ENCODE data around the gene TES. TPM values are rescaled to one million over a fixed set of nuclear protein-coding genes. Genes with fewer than 3 reads are reported as not detected.
A peak's percentile ranks its signal among the peaks of the same experiment; 100 is the strongest.

The TES gene
- total and polyA plus RNA-seq, 4 donors, result 51.9 to 105 (median 78.0) TPM

DNA sequence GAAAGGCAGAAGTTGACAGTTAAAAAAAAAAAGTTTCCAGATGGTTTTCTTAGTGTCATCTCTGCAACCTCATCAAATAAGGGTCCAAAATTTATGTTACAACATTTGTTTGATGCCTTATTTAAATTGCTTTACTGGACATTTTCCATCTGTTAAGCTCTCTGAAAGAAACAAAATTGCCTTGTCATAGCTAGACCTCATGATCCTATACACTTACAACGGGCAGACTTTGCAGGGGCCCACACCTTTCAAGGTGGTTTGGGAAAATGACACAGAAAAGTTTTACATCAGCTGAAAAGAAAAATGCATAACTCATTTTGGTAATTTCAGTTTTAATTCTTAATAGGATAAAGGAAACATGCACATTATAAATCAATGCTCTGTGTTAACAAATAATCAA lies 1.4 kb upstream of the TES start:
- H3K9ac ChIP-seq (ENCODE audit: insufficient read depth in 1 of 2, low read length in 2 of 2), result no peak overlapping the region
- DNase-seq, result no peak
- 20 to 60% methylated on average over 1 of the region's 1 CpG for WGBS, 2 donors
- no peaks in the 10 kb centered on the region for H3K36me3 ChIP-seq (ENCODE audit: control insufficient read depth in 4 of 4, insufficient read depth in 4 of 4, low read length in 4 of 4)
- ATAC-seq (ENCODE audit: insufficient read depth, low FRiP score), result no peak
- TF ChIP-seq, protein P1, sequence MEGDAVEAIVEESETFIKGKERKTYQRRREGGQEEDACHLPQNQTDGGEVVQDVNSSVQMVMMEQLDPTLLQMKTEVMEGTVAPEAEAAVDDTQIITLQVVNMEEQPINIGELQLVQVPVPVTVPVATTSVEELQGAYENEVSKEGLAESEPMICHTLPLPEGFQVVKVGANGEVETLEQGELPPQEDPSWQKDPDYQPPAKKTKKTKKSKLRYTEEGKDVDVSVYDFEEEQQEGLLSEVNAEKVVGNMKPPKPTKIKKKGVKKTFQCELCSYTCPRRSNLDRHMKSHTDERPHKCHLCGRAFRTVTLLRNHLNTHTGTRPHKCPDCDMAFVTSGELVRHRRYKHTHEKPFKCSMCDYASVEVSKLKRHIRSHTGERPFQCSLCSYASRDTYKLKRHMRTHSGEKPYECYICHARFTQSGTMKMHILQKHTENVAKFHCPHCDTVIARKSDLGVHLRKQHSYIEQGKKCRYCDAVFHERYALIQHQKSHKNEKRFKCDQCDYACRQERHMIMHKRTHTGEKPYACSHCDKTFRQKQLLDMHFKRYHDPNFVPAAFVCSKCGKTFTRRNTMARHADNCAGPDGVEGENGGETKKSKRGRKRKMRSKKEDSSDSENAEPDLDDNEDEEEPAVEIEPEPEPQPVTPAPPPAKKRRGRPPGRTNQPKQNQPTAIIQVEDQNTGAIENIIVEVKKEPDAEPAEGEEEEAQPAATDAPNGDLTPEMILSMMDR (IDR thresholded peaks at IDR 0.05; ENCODE audit: control extremely low read depth, extremely low read depth), result no peak
- H3K9me3 ChIP-seq (ENCODE audit: control insufficient read depth in 4 of 4, insufficient read depth in 3 of 4, low read length in 3 of 4), result no peaks in the 10 kb centered on the region
- H3K4me3 ChIP-seq, result no peak overlapping the region
- H3K4me1 ChIP-seq (ENCODE audit: control insufficient read depth in 5 of 5, insufficient read depth in 5 of 5, low read length in 5 of 5), result peaks cover 0 to 22% (median 2%) of the 10 kb centered on the region in 5 donors
- H3K27ac ChIP-seq (ENCODE audit: low read depth in 1 of 2, low read length in 1 of 2), result no peak overlapping the region
- H3K27me3 ChIP-seq (ENCODE audit: control insufficient read depth in 3 of 3, insufficient read depth in 3 of 3, low read length in 2 of 3), result peaks cover 0 to 18% (median 0%) of the 10 kb centered on the region in 3 donors

DNA sequence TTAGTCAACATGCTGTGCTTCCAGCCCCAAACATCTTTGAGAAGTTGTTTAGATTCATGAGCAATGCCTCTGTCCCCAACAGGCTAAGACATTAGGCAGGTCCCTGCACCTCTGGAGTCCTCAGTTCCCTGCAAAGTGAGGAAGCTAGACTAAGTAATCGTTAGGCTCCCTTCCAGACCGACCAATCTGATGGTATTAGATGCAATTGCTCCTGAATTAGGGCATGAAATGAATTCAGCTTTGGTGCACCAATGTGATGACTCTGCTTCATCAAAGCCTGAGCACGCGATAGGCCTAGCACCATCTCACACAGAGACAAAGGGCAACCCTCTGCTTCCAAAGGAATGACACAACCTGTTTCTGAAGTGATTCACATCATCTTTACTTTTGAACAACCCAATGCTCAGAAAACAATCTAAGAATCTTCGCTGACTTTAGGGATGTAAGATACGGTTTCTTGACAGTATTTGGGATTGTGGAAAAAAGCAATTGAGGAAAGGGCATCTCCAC lies 723 bp upstream of the TES start:
- Histone ChIP-seq H3K4me1 (ENCODE audit: control insufficient read depth in 5 of 5, insufficient read depth in 5 of 5, low read length in 5 of 5) (peaks cover 0 to 22% (median 2%) of the 10 kb centered on the region in 5 donors), H3K27ac (ENCODE audit: low read depth in 1 of 2, low read length in 1 of 2) (no peak overlapping the region), H3K27me3 (ENCODE audit: control insufficient read depth in 3 of 3, insufficient read depth in 3 of 3, low read length in 2 of 3) (peaks cover 0 to 18% (median 0%) of the 10 kb centered on the region in 3 donors), H3K4me3 (no peak overlapping the region), H3K36me3 (ENCODE audit: control insufficient read depth in 4 of 4, insufficient read depth in 4 of 4, low read length in 4 of 4) (no peaks in the 10 kb centered on the region), H3K9ac (ENCODE audit: insufficient read depth in 1 of 2, low read length in 2 of 2) (no peak overlapping the region), H3K9me3 (ENCODE audit: control insufficient read depth in 4 of 4, insufficient read depth in 3 of 4, low read length in 3 of 4) (no peaks in the 10 kb centered on the region)
- 94 to 95% methylated on average over 6 of the region's 6 CpGs for WGBS, 2 donors
- TF ChIP-seq, protein P1 (IDR thresholded peaks at IDR 0.05; ENCODE audit: control extremely low read depth, extremely low read depth), result no peak
- DNase-seq (no peak), ATAC-seq (ENCODE audit: insufficient read depth, low FRiP score) (no peak)

DNA sequence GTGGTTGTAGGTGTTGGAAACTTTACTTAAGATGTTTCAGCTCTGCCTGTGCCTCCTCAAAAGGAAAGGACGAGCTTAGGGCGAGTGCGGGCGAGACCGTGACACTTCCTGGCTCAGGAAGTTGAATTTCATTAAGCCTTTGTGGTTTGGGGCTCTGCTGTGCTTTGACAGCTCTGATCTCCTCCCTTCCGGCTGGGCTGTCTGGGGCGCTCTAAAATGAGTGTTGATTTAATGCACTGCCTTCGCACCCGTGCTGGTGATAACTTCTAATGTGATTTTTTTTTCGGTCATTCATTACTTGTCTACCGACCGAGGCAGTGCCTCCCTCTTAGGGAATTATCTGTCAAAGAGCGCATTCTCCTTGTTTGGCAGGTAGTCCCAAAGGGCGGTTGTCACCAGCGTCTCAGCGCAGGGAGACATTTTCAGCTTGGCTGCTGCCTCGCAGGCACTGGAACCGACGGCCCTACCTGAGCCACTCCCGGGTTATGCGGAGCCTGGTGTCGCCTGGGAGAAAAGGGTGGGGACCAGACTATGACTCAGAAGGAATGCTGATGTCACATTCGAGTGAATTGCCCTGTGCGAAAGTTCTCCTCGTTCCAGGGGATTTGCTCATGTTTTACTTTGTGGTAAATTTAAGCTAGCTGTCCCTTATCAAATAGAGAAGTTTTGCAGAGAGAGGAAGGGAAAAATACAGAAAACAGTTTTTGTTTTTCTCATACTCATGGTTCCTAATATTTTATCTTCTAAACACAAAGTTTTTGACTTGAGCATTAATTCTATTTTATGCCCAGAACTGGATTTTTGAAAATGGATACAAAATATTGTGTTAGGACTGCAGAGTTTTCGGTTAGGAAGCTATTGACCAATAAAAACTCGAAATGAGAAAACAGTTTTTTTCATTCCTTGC lies 920 bp downstream of the TES start:
- TF ChIP-seq, protein P1 (IDR thresholded peaks at IDR 0.05; ENCODE audit: control extremely low read depth, extremely low read depth), result no peak
- Histone ChIP-seq H3K9me3 (ENCODE audit: control insufficient read depth in 4 of 4, insufficient read depth in 3 of 4, low read length in 3 of 4) (no peaks in the 10 kb centered on the region), H3K9ac (ENCODE audit: insufficient read depth in 1 of 2, low read length in 2 of 2) (peak overlapping the region; percentile 89 to 92), H3K4me3 (peak overlapping the region; percentile 84), H3K27ac (ENCODE audit: low read depth in 1 of 2, low read length in 1 of 2) (peak overlapping the region; percentile 90 to 95), H3K27me3 (ENCODE audit: control insufficient read depth in 3 of 3, insufficient read depth in 3 of 3, low read length in 2 of 3) (peaks cover 0 to 18% (median 0%) of the 10 kb centered on the region in 3 donors), H3K36me3 (ENCODE audit: control insufficient read depth in 4 of 4, insufficient read depth in 4 of 4, low read length in 4 of 4) (no peaks in the 10 kb centered on the region), H3K4me1 (ENCODE audit: control insufficient read depth in 5 of 5, insufficient read depth in 5 of 5, low read length in 5 of 5) (peaks cover 0 to 22% (median 5%) of the 10 kb centered on the region in 5 donors)
- peak; percentile 84 for ATAC-seq (ENCODE audit: insufficient read depth, low FRiP score)
- peak; percentile 69 to 80 (median 73) for DNase-seq
- WGBS, 2 donors, result 1 to 2% methylated on average over 27 of the region's 27 CpGs

Data from lung (tissue), 12 donors.